Esophagus squamous epithelium (tissue), 5 donors: ENCODE measurements around the gene AIG1. TPM values are rescaled to one million over a fixed set of nuclear protein-coding genes. Genes with fewer than 3 reads are reported as not detected.

Experiments used
- DNase-seq: peaks from one replicate; lab custom pipeline; 2025; lab: John Stamatoyannopoulos, UW
- H3K27ac ChIP-seq, 4 donors: fragments of 200-600 bp; sonication (generic); one replicate each; pipeline ENCODE4 v1.5.1; 2016 to 2019; ENCODE audit warnings: mild to moderate bottlenecking in 1 of 4
- H3K27me3 ChIP-seq, 4 donors: fragments of 200-600 bp; sonication (generic); 1 replicate in 3 of 4; 2 replicates in 1 of 4; pipeline versions ENCODE4 v1.5.1 to v1.6.0; 2017 to 2021; ENCODE audit warnings: antibody characterized with exemption in 1 of 4
- H3K36me3 ChIP-seq, 3 donors: fragments of 200-600 bp; sonication (generic); one replicate each; pipeline ENCODE4 v1.5.1; 2016 to 2019
- H3K4me1 ChIP-seq, 3 donors: fragments of 200-600 bp; sonication (generic); one replicate each; pipeline ENCODE4 v1.5.1; 2017 to 2019
- H3K4me3 ChIP-seq, 4 donors: fragments of 200-600 bp; sonication (generic); 1 replicate in 3 of 4; 2 replicates in 1 of 4; pipeline ENCODE4 v1.5.1; 2016 to 2019; ENCODE audit warnings: mild to moderate bottlenecking in 2 of 4, moderate library complexity in 1 of 4
- H3K9me3 ChIP-seq, 3 donors: fragments of 200-600 bp; sonication (generic); one replicate each; pipeline ENCODE4 v1.5.1; 2016 to 2019
- CTCF ChIP-seq, 6 experiments: fragments of 450-650 bp in 4 of 6; fragments of 200-600 bp in 2 of 6; sonication (generic) in 2 of 6; IDR thresholded peaks; one replicate each; pipeline ENCODE4 v1.5.1; 2016 to 2019; ENCODE audit warnings: antibody characterized with exemption in 6 of 6, mild to moderate bottlenecking in 4 of 6, moderate library complexity in 4 of 6
- POLR2A ChIP-seq, 4 donors: fragments of 450-650 bp; IDR thresholded peaks; one replicate each; pipeline ENCODE4 v1.6.1; 2017; ENCODE audit warnings: antibody characterized with exemption in 4 of 4, mild to moderate bottlenecking in 4 of 4, moderate library complexity in 3 of 4
- WGBS, 2 donors: methylation state at CpG; one replicate each; pipeline ENCODE4 v1.1.5; 2018; 5-methylcytosine and 5-hydroxymethylcytosine counted together
- intact Hi-C: fragments of 100-400 bp; cut with DNase I; formaldehyde crosslinking; loops from one replicate; pipeline ENCODE4 v1.15.0; 2022
- total RNA-seq, 4 donors: library from RNA; depleted of rRNA; stranded (reverse); fragments of >200 nt; gene quantifications; one replicate each; pipeline ENCODE4 v1.1.0, GENCODE V29; 2016
- donor health status: DM: yes; HTN: yes; CAD: no.

Gene AIG1
- total RNA-seq, 4 donors from 2014 or later, result 29.1 to 30.5 (median 29.9) TPM

DNA sequence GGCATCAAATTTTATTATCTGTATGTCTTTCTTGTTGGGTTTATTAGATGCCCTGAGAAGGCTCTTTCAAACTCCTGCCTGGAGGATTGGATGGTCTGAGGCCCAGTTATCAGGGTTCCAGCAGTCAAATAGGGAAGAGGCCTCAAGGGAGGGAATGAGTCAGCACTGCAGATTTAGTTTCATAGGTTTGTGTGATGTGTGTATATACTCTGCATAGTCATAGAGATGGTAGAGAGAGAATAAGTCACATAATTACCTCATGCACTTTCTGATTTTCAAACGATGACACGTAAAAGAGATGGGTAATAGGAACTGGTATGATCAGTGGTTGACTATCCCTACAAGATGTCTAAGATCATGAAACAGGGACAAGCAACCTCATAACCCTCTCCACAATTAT is 307.7 kb downstream of the AIG1 start:
- Histone ChIP-seq H3K27ac (no peak overlapping the region), H3K4me1 (no peaks in the 10 kb centered on the region), H3K9me3 (no peaks in the 10 kb centered on the region), H3K27me3 (no peaks in the 10 kb centered on the region), H3K36me3 (no peaks in the 10 kb centered on the region), H3K4me3 (no peak overlapping the region)
- intact Hi-C loops, result no loop called here
- TF ChIP-seq POLR2A (IDR thresholded peaks at IDR 0.05) (no peak), CTCF (IDR thresholded peaks at IDR 0.05) (no peak)
- 70 to 74% methylated on average over 2 of the region's 2 CpGs for WGBS, 2 donors
- no peak for DNase-seq

- no peak for DNase-seq
- H3K9me3 ChIP-seq, result no peaks in the 10 kb centered on the region
- H3K4me1 ChIP-seq, result no peaks in the 10 kb centered on the region
- TF ChIP-seq CTCF (IDR thresholded peaks at IDR 0.05) (no peak), POLR2A (IDR thresholded peaks at IDR 0.05) (no peak)
- H3K27ac ChIP-seq, result no peak overlapping the region
- no peaks in the 10 kb centered on the region for H3K27me3 ChIP-seq
- intact Hi-C loops, result no loop called here
- WGBS, 2 donors, result 51 to 52% methylated on average over 3 of the region's 3 CpGs
- no peak overlapping the region for H3K4me3 ChIP-seq
- H3K36me3 ChIP-seq, result no peaks in the 10 kb centered on the region
These were observed 309.3 kb downstream of the AIG1 start for GRCh38 chr6:143369971-143370370.

DNA sequence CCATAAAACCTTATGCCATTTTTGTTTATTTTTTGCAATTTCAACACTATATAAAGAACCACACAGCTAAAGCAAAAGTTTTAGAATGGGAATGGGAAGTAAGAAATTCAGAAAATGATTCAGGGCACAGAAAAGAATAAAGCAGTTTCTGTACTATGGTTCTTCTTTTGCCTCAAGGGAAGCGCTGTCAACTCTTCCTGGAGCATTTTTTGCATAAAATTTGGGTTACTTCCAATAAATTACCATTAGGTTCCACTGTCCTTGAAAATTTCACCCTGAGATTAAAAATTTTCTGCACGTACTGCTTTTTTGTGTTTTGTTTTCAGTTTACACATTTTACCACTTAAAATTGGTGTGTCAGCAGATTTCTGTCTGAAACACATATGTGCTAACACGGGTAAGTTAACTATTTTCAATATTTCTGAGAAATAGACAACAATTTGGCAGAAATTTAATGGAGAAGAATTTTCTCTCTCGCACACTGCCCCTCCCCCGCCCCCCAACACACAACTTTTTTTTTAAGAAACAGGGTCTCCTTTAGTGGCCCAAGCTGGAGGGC is 310.2 kb downstream of the AIG1 start:
- no peaks in the 10 kb centered on the region for H3K27me3 ChIP-seq
- no peaks in the 10 kb centered on the region for H3K9me3 ChIP-seq
- H3K36me3 ChIP-seq, result no peaks in the 10 kb centered on the region
- intact Hi-C loops, result no loop called here
- no peak overlapping the region for H3K27ac ChIP-seq
- H3K4me1 ChIP-seq, result no peaks in the 10 kb centered on the region
- H3K4me3 ChIP-seq, result no peak overlapping the region
- 61 to 70% methylated on average over 5 of the region's 5 CpGs for WGBS, 2 donors
- DNase-seq, result no peak
- TF ChIP-seq CTCF (IDR thresholded peaks at IDR 0.05), result no peak
- no peak for TF ChIP-seq POLR2A (IDR thresholded peaks at IDR 0.05)

DNA sequence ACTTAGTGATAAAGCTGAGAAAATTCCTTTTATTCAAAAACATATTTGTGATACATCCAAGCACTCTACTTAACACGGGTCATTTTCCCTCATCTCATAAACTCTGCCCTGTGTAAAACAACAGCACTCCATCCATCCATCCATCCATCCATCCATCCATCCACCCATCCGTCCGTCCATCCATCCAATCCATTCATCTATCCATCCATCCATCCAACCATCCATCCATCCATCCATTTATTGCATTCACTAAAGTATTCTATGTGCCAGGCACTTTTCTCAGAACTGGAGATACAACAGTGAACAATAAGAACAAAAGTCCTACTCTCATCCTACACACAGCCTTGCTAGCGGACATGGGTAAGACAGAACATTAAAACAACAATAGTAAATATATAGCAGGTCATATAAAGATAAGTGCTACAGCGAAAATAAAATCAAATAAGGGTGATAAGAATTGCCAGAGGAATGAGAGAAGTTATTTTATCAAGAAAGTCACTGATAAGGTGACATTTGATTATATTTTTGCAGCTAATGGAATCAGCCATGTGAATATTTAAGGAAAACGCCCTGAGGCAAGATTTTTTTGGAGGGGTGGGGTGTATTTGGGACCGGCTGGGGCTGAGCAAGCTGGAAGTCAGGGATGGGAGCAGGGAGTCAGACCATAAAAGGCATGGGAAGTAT is 311.7 kb downstream of the AIG1 start:
- no peaks in the 10 kb centered on the region for H3K36me3 ChIP-seq
- no peak overlapping the region for H3K4me3 ChIP-seq
- no peaks in the 10 kb centered on the region for H3K4me1 ChIP-seq
- H3K9me3 ChIP-seq, result no peaks in the 10 kb centered on the region
- WGBS, 2 donors, result 72 to 75% methylated on average over 7 of the region's 7 CpGs
- no peaks in the 10 kb centered on the region for H3K27me3 ChIP-seq
- H3K27ac ChIP-seq, result no peak overlapping the region
- intact Hi-C loops, result no loop called here
- no peak for DNase-seq
- no peak for TF ChIP-seq CTCF (IDR thresholded peaks at IDR 0.05)
- TF ChIP-seq POLR2A (IDR thresholded peaks at IDR 0.05), result no peak

GRCh38 chr6:143374014-143374413 is 313.3 kb downstream of the AIG1 start:
- no peak for TF ChIP-seq CTCF (IDR thresholded peaks at IDR 0.05)
- no peak for TF ChIP-seq POLR2A (IDR thresholded peaks at IDR 0.05)
- no peaks in the 10 kb centered on the region for H3K27me3 ChIP-seq
- H3K4me3 ChIP-seq, result no peak overlapping the region
- no peak overlapping the region for H3K27ac ChIP-seq
- no peaks in the 10 kb centered on the region for H3K9me3 ChIP-seq
- intact Hi-C loops, result no loop called here
- H3K36me3 ChIP-seq, result no peaks in the 10 kb centered on the region
- DNase-seq, result no peak
- WGBS, 2 donors, result 46 to 54% methylated on average over 2 of the region's 2 CpGs
- no peaks in the 10 kb centered on the region for H3K4me1 ChIP-seq
